Embryonic facial prominence (tissue), 1 donor: ENCODE data around the gene PRAF2.

ENCODE experiments used
- DNase-seq: peaks from one replicate; pipeline ENCODE4 v3.0.0-alpha.2; 2016; ENCODE audit errors: extremely low spot score

The PRAF2 gene

DNA sequence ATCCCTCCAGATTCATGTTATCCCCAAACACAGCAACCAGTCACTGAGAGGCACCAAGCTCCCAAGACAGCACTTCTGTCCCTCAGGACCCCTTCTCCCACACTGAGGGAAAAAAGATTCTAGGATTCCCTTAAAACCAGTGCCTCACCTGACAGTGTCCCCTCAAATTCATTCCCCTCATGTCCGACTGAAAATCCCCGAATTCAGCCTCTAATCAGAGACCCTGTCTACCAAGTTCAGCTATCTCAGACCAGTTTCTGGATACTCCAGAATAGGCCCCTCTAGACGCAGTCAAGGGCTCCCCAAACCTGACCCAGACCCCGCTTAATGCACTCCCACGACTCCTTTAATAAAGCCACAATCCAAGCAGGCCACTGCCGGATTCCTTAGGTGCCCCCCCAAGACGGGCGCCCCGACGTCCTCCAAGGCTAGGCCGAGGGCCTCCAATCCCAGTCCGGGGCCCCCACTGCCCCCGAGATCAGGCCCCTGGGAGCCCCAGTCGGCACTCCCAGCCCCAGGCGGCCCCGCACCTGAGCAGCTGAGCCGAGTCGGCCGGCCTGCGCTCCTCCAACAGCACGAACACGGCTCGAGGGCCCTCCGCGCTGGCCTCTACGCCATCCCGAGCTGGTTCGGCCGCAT is 31.1 kb downstream of the PRAF2 start:
- no peak for DNase-seq

DNA sequence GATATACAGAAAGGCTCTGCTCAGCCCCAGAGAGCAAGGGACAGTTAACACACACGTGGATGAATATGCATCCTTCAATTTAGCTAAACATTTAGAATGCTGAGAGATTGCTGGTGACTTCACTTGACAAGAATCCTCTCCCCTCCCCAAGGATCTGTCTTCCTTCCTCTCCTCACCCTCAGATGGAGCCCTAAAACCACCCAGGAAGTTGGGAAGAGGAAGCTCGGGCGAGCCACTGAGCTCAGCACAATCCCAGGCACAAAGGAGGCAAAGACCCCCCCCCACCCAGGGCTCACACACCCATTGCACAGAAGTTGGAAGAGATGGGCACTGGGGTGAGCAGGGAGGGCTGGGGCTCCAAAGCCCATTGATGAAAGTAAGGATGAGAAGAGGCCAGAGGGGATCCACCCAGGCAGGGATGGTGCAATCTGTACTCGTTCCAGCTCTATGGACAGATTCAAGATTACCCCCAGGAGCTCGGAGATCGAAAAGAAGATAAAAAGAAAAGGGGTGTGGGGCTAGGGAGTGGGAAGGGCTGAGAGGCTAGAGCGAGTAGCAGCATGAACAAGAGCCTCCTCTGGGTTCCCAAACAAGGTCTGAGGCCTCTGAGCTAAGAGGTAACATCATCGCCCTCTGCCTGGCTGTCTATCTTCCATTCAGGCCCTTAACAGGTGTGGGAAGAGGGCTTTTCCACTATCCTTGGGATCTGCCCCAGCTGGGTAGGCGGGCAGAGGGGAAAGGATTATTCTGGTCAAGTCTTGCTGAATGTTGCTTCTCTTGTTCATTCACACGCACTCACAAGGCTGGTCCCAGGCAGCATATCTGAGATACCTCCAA is 31.8 kb downstream of the PRAF2 start:
- no peak for DNase-seq

GRCh38 chrX:49040376-49040955 is 33.3 kb downstream of the PRAF2 start:
- no peak for DNase-seq

DNA sequence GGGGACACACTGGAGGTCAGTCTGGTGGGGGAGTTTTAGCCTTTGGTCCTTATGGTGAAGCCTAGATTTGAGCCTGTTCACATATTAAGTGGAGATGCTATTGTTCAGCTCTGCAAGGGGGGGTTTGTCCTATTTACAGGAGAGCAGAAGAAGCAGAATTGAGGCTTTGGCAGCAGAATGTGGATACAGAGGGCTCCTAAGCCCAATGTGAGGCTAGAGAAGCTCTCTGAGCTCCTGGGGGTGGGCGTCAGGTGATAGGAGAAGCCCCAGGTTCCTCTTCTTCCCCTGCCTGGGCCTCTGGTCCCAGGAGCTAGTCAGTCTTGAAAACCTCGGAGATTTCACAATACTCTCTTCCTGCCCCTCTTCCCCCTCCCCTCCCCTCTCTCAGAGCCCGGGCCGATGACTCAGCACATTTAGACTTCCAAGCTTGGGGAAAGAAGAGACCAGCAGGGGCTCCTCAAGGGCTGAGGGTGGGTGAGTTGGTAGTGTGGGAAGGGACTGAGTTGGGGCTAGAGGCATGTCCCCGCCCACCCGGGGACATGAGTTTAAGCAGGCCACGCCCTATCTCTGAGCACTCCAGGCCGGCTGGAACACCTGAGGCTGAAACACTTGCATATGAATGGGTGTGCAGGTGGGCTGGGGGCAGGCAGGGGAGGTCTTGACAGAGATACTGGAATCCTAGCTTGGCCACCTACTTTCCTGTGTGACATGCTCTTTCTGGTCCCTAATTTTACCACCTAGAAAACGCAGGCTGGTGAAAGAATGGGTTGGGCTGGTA is 34.0 kb downstream of the PRAF2 start:
- peak; percentile 45 for DNase-seq

DNA sequence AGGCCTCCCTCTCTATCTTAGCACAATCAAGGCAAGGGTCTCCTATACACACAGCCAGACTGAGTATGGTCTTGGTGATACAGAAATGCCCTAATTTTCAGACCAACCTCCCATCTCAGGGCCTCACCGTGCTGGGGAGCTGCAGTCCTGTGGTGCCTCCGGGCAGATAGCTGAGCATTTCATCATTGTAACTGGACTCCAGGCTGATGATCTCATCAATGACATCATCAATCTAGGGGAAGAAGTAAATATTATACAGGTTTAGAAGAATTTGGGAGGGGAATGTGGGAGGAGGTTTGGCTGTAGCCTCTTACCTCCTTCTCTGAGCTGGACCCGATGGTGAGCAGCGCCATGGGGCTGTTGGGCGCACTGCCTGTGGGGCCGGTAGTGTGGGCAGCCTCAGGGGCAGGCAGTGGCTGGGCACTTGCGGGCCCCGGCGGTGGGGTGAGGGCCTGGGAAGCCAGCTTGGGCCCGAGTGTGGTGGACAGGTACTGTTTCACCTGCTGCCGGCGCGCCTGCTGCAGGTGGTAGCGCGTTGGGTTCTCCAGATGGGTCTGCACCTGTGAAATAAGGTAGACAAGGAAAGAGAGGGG is 35.8 kb downstream of the PRAF2 start:
- no peak for DNase-seq

DNA sequence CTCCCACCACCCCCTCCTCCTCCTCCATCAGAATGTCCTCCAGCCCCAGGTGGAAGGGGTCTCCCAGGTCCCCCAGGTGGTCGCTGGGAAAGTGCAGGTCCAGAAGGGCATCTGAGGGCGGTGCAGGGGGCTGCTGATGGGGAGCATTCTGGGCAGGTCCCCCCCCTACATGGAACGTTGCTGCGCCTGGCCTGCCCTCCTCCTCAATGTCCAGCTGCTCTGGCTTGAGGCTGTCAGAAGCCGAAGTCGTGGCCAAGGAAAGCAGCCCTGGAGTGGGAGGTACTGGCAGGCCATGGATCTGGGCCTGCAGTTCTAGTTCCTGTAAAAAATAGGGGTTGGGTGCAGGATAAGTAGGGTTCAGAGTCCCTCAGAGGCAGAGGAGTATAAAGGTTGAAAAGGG is 43.5 kb downstream of the PRAF2 start:
- no peak for DNase-seq

- DNase-seq = no peak
Observed at GRCh38 chrX:49029876-49030275, 43.9 kb downstream of the PRAF2 start.
